ENCODE data around the gene KCNJ13.

GRCh38 chr2:232721882-232722281, 54.5 kb downstream of the KCNJ13 start:
- TF ChIP-seq CTCF (IDR thresholded peaks at IDR 0.05; ENCODE audit: low read length) (no peak), EZH2 (optimal IDR thresholded peaks at IDR 0.05; ENCODE audit: low read depth, low read length) (no peak), EZH2phosphoT487 (IDR thresholded peaks at IDR 0.05; ENCODE audit: low read length) (no peak)
